Liver (tissue), 3 donors: Measurements from ENCODE around the gene DNAJB6.

ENCODE experiments used
- CTCF ChIP-seq: fragments of 150-350 bp; IDR thresholded peaks from 2 replicates; pipeline ENCODE4 v1.5.1; 2017; ENCODE audit warnings: improper control_type of control experiment, low read depth, low read length; ENCODE audit not compliant: missing input control
- EGR1 ChIP-seq, 2 donors: IDR thresholded peaks; 2 replicates each; pipeline ENCODE4 v1.6.1; 2016 to 2018; ENCODE audit warnings: antibody characterized with exemption in 2 of 2, low read depth in 2 of 2
- FOXA1 ChIP-seq: IDR thresholded peaks from 2 replicates; pipeline ENCODE4 v1.6.1; 2016; ENCODE audit warnings: antibody characterized with exemption
- JUND ChIP-seq, 2 donors: IDR thresholded peaks; 2 replicates each; pipeline ENCODE4 v1.6.1; 2016; ENCODE audit warnings: antibody characterized with exemption in 2 of 2
- MAX ChIP-seq: IDR thresholded peaks from 2 replicates; pipeline ENCODE4 v1.6.1; 2016; ENCODE audit warnings: antibody characterized with exemption
- NR2F2 ChIP-seq: IDR thresholded peaks from 2 replicates; pipeline ENCODE4 v1.6.1; 2016; ENCODE audit warnings: antibody characterized with exemption
- RAD21 ChIP-seq, 2 donors: IDR thresholded peaks; 2 replicates each; pipeline ENCODE4 v1.6.1; 2016; ENCODE audit warnings: antibody characterized with exemption in 2 of 2, mild to moderate bottlenecking in 2 of 2
- REST ChIP-seq: IDR thresholded peaks from 2 replicates; pipeline ENCODE4 v1.6.1; 2016; ENCODE audit warnings: antibody characterized with exemption, mild to moderate bottlenecking
- SP1 ChIP-seq: IDR thresholded peaks from 2 replicates; pipeline ENCODE4 v1.6.1; 2018; ENCODE audit warnings: antibody characterized with exemption, mild to moderate bottlenecking
- TAF1 ChIP-seq: conservative IDR thresholded peaks from 2 replicates; pipeline ENCODE4 v1.6.1; 2016; ENCODE audit warnings: antibody characterized with exemption, mild to moderate bottlenecking
- donor health status: healthy.
- donor health status: healthy.

GRCh38 chr7:157391036-157391710 lies 54.4 kb downstream of the DNAJB6 start:
- TF ChIP-seq CTCF (no peak), SP1 (no peak), JUND (IDR thresholded peaks at IDR 0.05) (no peak), NR2F2 (no peak), MAX (no peak), RAD21 (IDR thresholded peaks at IDR 0.05) (no peak), FOXA1 (no peak), TAF1 (no peak), REST (no peak), EGR1 (IDR thresholded peaks at IDR 0.05; ENCODE audit: low read depth in 2 of 2) (no peak)
